Measurements from ENCODE around the gene ADCY1.
A peak's percentile ranks its signal among the peaks of the same experiment; 100 is the strongest.
"Not testable (repeated sequence)": the region's sequence is repeated elsewhere in the genome, so short reads cannot be mapped to it uniquely, and the experiment has no call there.

Gene ADCY1

DNA sequence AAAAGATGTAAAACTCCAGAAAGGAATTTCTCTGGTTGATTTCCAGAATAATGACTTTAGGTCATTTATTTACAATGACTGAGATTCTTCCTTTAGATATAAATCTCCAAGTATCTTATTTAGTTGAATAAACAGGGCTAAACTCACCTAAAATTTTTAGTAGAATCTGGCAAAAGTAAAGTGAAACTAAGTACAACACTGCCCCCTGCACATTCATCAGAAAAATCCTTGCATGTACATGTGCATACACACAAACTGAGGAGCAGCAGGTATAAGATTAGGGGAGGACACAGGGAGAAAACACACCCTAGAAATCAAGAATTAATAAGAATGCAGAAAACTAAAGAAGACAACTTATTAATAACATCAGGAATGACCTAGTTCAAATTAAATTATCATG lies 174.8 kb downstream of the ADCY1 start:
- not testable (repeated sequence) for DNase-seq (ENCODE audit: low read depth)

DNA sequence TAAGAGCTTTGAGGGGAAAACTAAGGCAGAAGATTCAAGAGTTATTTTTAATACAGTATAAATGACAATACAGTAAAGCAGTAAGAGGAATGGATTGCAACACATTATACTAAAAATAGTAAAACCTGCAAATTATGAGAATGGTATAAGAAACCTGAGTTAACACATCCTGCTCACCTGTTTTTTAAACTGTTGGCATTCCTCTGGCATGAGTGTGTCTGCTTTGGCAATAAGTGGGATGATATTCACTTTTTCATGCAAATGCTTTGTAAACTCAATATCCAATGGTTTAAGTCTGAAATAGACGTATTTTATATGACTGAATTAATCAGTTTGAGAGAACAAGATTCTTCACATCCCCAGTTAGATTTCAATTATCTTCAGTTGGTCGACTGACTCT lies 177.2 kb downstream of the ADCY1 start:
- not testable (repeated sequence) for DNase-seq (ENCODE audit: low read depth)

DNA sequence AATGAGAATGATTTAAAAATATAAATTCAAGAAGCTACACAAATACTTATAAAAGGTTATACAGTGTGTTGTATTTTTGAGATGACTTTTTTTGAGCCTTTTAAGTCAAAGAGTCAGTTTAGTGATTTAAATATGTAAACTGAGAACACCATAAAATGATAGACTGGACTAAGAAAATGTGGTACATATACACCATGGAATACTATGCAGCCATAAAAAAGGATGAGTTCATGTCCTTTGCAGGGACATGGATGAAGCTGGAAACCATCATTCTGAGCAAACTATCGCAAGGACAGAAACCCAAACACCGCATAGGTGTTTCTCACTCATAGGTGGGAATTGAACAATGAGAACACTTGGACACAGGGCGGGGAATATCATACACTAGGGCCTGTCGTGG lies 182.2 kb downstream of the ADCY1 start:
- DNase-seq (ENCODE audit: low read depth): not testable (repeated sequence)

DNA sequence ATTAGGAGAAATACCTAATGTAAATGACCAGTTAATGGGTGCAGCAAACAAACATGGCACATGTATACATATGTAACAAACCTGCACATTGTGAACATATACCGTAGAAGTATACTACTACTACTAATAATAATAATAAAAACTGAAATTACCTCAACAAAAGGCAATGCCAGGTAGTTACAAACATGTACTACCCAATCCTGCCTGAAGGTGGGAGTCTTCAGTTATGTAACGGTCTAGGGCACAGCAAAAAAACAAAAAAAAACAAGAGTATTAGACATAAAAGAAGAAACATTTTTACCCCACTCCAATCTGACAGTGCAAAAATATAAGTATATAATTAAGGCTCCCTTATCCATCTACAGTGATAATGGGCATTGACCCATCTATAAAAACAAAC lies 182.6 kb downstream of the ADCY1 start:
- not testable (repeated sequence) for DNase-seq (ENCODE audit: low read depth)

DNA sequence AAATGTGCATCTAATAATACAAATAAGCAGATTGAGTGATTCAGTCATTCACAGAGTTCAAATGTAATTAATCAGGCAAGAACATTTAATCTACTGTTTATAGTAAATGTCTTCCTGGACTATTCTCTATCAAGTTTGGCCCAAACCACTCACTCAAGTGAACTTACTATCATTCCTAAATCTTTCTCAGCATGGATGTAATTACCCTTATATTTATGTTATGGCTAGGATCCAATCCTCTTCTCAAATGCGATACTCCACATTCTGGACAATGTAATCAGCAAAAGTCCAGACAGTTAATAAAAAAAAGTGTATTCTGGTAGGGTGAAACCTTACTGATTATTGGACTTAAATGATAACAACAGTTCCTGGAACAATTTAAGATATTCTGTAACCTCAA lies 185.3 kb downstream of the ADCY1 start:
- not testable (repeated sequence) for DNase-seq (ENCODE audit: low read depth)

DNA sequence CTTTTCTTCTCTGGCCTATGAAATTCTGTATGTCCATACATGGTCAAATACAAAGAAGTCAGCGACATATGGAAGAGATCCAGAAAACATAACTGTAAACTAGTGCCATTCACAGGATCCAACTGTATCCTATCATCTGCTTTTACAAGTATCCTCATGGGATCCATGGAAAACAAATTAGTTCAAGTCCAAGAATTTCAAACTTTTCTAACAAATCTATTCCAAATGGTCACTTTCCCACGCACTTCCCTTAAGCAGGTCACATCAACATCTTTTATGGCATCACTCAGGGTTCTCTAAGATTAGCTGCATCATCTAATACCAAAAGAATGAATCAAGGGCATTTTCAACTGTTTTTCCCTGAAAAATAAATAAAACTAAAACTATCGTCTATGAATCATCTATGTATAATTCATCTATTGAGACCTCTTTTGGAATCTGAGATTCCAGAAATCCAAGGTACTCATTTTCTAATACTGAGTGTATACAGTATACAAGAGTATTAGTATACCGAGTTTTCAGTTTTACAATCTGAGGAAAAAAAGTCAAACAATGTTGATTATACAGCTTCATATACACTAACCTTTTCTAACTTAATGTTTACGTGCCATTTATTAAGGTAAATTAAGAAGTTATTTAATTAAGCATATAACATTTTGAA lies 187.5 kb downstream of the ADCY1 start:
- DNase-seq (ENCODE audit: low read depth): not testable (repeated sequence)

DNA sequence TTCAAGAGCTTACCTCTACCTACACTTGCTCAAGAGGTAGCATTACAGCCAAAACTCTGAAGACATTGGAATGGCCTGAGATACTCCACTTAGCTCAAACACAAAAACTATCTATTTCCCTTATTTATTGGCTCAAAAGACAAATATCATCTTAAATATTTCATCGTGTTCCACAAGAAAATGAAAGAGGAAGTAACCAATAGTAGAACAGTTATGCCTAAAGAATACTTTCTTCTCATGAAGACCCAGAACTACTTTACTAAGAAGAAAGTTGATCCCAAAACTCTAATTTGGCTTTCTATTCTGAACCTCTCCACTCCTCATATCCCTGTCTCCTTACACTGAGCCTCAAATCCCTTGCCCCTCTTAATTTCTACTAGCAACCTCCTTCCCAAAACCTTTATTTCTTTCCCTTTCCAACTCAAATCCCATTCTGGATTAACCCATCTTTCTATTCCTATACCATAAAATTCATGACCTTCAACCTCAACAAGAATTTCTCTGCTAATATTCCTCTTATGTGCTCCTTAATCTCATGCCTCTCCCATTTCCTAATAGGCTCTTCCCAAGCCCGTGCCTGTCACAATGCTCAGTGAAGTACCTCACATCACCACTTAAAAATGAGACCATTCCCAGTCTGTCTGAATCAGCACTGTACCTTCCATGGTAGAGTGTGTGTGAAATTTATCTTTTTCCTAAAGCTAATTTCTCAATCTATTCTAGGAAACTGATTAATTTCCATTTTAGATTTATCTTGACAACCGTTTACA lies 188.2 kb downstream of the ADCY1 start:
- not testable (repeated sequence) for DNase-seq (ENCODE audit: low read depth)

DNA sequence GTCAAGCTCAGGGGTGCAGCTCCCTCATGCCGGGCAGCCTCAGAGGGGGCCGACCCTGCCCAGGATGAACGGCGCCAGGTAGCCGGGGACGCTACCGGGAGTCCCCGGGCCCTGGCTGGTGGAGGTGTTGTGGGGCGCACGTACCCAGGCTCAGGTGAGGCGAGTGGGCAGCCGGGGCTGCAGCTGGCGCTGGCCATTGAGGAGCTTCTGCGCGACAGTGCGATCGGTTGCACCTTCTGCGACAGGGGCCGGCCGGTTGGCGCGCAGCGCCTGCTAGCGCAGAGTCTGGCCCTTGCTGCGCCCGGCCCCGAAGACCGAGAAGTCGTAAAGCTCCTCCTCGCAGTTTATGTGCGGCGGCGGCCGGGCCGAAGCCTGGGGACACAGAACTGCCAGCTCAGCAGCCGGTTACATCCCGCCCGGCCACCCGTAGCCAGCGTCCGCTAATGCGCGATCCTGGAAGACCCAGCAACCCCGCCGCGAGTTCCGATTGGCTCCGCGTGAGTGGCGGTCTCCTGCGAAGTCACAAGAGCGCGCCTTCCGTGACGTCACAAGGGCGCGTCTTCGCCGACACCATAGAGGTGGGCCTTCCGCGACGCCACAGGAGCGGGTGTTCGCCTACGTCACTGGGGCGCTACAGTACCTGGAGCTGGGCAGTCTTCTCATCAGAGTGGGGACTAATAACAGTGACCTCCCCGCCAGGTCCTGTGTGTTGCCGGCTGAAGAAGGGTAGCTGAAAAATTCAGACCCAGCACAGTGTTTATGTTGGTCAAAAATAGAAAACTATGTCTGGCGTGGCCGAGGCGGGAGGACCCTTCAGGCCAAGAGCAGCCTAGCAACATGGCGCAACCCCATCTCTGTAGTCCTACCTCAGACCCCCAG lies 194.6 kb downstream of the ADCY1 start:
- peak; percentile 98 for DNase-seq (ENCODE audit: low read depth)

DNA sequence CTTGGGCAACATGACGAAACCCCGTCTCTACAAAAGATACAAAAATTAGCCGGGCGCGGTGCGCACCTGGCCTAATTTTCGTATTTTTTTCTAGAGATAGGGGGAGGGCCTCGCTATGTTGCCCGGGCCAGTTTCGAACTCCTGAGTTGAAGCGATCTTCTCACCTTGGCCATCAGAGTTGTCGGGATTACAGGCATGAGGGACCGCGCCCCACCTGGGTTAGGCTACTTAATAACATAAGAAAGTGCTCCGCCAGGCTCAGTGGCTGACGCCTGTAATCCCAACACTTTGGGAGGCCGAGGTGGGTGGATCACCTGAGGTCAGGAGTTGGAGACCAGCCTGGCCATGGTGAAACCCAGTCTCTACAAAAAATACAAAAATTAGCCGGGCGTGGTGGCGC lies 195.5 kb downstream of the ADCY1 start:
- DNase-seq (ENCODE audit: low read depth): not testable (repeated sequence)
